DND-41 (cell line): ENCODE results near the gene WDR70.

Source experiments
- EZH2 ChIP-seq: IDR thresholded peaks from 3 replicates; pipeline ENCODE4 v1.6.1; 2012; ENCODE audit warnings: borderline replicate concordance, low read depth, mild to moderate bottlenecking, moderate library complexity, low read length, inconsistent platforms; ENCODE audit not compliant: severe bottlenecking
- TF ChIP-seq, protein P1 (sequence below): IDR thresholded peaks from 2 replicates; pipeline ENCODE4 v1.5.1; 2012; ENCODE audit warnings: borderline replicate concordance, low read length, moderate library complexity, mild to moderate bottlenecking; ENCODE audit not compliant: poor library complexity, severe bottlenecking; ENCODE audit errors: extremely low read depth

DNA sequence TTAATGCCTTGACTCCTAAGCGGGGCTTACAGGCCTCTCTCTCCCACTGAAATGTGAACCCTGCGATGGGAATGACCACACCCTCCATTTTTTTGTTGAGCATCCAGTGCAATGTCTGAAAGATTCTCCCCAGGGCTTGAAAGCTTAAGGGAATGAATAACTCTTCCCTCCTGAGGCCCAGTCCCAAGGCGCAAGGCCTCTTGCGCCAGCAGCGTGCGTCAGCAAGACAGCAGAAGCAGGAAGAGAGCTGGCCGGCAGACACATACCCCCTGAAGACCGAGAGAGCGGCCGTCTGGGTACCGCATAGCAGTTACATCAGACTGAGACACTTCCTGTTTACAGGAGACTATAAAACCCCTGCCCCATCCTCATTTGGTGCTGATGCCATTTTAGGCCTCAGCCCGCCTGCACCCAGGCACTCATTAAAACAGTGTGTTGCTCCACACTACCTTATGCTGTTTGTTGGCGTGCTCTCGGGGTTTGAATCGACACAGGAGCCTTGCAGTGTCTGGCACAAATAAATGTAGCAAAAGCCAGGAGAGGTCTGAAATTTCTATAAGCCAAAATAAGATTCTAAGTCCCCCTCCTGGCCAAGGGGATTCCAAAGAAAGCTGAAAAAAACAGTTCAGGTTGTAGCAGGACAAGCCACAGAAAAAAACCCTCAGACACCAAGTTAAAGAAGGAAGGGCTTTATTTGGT is 398.5 kb downstream of the WDR70 start:
- TF ChIP-seq, protein P1, sequence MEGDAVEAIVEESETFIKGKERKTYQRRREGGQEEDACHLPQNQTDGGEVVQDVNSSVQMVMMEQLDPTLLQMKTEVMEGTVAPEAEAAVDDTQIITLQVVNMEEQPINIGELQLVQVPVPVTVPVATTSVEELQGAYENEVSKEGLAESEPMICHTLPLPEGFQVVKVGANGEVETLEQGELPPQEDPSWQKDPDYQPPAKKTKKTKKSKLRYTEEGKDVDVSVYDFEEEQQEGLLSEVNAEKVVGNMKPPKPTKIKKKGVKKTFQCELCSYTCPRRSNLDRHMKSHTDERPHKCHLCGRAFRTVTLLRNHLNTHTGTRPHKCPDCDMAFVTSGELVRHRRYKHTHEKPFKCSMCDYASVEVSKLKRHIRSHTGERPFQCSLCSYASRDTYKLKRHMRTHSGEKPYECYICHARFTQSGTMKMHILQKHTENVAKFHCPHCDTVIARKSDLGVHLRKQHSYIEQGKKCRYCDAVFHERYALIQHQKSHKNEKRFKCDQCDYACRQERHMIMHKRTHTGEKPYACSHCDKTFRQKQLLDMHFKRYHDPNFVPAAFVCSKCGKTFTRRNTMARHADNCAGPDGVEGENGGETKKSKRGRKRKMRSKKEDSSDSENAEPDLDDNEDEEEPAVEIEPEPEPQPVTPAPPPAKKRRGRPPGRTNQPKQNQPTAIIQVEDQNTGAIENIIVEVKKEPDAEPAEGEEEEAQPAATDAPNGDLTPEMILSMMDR, result no peak
- TF ChIP-seq EZH2, result no peak
